Prostate gland (tissue), 2 donors: ENCODE results near the gene ABCB7.

Experiments used
- POLR2A ChIP-seq: fragments of 450-650 bp; IDR thresholded peaks from one replicate; pipeline ENCODE4 v1.6.1; 2016; ENCODE audit warnings: antibody characterized with exemption, mild to moderate bottlenecking
- POLR2AphosphoS5 ChIP-seq: sonication (generic); formaldehyde crosslinking; IDR thresholded peaks from one replicate; pipeline ENCODE4 v1.6.1; 2017; ENCODE audit warnings: antibody characterized with exemption
- TF ChIP-seq, protein P1 (sequence below), 4 experiments: fragments of 200-600 bp in 2 of 4; fragments of 450-650 bp in 2 of 4; sonication (generic) in 2 of 4; IDR thresholded peaks; 1 replicate in 3 of 4; 2 replicates in 1 of 4; pipeline ENCODE4 v1.5.1; 2016 to 2019; ENCODE audit warnings: antibody characterized with exemption in 4 of 4, mild to moderate bottlenecking in 2 of 4, moderate library complexity in 2 of 4

DNA sequence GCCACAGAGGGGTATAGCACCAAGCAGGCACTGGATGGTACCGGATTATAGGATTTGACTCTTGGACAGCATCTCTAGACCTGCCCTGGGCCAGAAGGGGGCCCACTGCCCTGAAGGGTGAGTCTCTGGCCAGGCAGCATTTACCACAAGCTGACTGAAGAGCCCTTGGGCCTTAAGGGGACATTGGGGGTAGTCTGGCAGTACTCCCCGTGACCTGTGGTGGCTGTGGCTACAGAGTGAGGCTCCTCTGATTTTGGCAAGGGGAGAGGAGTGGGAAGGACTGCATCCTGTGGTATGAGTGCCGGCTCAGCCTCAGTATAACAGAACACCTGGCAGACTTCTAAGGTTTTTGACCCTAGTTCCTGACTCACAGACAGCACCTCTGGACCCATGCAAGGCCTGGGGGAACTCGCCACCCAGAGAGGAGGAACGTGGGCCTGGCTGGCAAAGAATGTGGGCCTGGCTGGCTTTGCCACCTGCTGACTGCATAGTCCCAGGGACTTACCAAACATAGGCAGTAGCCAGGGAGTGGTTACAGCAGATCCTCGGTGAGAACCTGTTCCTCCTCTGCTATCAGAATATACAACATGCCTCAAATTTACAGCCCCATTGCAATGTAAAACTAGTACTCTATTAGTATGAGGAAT is 48.1 kb downstream of the ABCB7 start:
- TF ChIP-seq POLR2A (no peak), POLR2AphosphoS5 (no peak)
- TF ChIP-seq, protein P1, sequence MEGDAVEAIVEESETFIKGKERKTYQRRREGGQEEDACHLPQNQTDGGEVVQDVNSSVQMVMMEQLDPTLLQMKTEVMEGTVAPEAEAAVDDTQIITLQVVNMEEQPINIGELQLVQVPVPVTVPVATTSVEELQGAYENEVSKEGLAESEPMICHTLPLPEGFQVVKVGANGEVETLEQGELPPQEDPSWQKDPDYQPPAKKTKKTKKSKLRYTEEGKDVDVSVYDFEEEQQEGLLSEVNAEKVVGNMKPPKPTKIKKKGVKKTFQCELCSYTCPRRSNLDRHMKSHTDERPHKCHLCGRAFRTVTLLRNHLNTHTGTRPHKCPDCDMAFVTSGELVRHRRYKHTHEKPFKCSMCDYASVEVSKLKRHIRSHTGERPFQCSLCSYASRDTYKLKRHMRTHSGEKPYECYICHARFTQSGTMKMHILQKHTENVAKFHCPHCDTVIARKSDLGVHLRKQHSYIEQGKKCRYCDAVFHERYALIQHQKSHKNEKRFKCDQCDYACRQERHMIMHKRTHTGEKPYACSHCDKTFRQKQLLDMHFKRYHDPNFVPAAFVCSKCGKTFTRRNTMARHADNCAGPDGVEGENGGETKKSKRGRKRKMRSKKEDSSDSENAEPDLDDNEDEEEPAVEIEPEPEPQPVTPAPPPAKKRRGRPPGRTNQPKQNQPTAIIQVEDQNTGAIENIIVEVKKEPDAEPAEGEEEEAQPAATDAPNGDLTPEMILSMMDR (IDR thresholded peaks at IDR 0.05) = no peak
